ENCODE results near the gene PDIA6. TPM values are rescaled to one million over a fixed set of nuclear protein-coding genes. Genes with fewer than 3 reads are reported as not detected.
"Not testable (repeated sequence)": the region's sequence is repeated elsewhere in the genome, so short reads cannot be mapped to it uniquely, and the experiment has no call there.

Gene PDIA6
- polyA plus RNA-seq, 4 donors = 24.4 to 311 (median 165) TPM

GRCh38 chr2:10819714-10820314 lies 7.2 kb upstream of the PDIA6 start:
- FAIRE-seq (no peak), DNase-seq (no peak)
- Histone ChIP-seq H3K9me3 (ENCODE audit: control insufficient read depth in 2 of 2, insufficient read depth in 1 of 2, low read depth in 1 of 2, low read length in 1 of 2) (no peaks in the 10 kb centered on the region), H3K27ac (ENCODE audit: low read depth in 1 of 3, low read length in 2 of 3) (no peak overlapping the region), H3K4me3 (ENCODE audit: low read depth in 1 of 3, low read length in 3 of 3) (no peak overlapping the region), H3K4me1 (ENCODE audit: control insufficient read depth in 3 of 3, insufficient read depth in 2 of 3, low read depth in 1 of 3, low read length in 2 of 3) (no peaks in the 10 kb centered on the region), H3K27me3 (ENCODE audit: control insufficient read depth in 3 of 3, insufficient read depth in 3 of 3, low read length in 3 of 3) (peaks cover 0 to 8% (median 2%) of the 10 kb centered on the region in 3 donors), H3K36me3 (ENCODE audit: control insufficient read depth in 3 of 3, insufficient read depth in 2 of 3, low read depth in 1 of 3, low read length in 3 of 3) (no peaks in the 10 kb centered on the region)
- 91% methylated on average over 12 of the region's 12 CpGs for WGBS, 3 donors

GRCh38 chr2:10818984-10819383 lies 6.4 kb upstream of the PDIA6 start:
- peaks cover 0 to 5% (median 0%) of the 10 kb centered on the region in 3 donors for H3K4me1 ChIP-seq (ENCODE audit: control insufficient read depth in 3 of 3, insufficient read depth in 2 of 3, low read depth in 1 of 3, low read length in 2 of 3)
- H3K27ac ChIP-seq (ENCODE audit: low read depth in 1 of 3, low read length in 2 of 3) = no peak overlapping the region
- no peaks in the 10 kb centered on the region for H3K36me3 ChIP-seq (ENCODE audit: control insufficient read depth in 3 of 3, insufficient read depth in 2 of 3, low read depth in 1 of 3, low read length in 3 of 3)
- no peak for FAIRE-seq
- H3K9me3 ChIP-seq (ENCODE audit: control insufficient read depth in 2 of 2, insufficient read depth in 1 of 2, low read depth in 1 of 2, low read length in 1 of 2) = no peaks in the 10 kb centered on the region
- DNase-seq = no peak
- no peak overlapping the region for H3K4me3 ChIP-seq (ENCODE audit: low read depth in 1 of 3, low read length in 3 of 3)
- H3K27me3 ChIP-seq (ENCODE audit: control insufficient read depth in 3 of 3, insufficient read depth in 3 of 3, low read length in 3 of 3) = peaks cover 0 to 8% (median 0%) of the 10 kb centered on the region in 3 donors
- 74 to 85% (median 85%) methylated on average over 3 of the region's 3 CpGs for WGBS, 3 donors

- not testable (repeated sequence) for H3K36me3 ChIP-seq (ENCODE audit: control insufficient read depth in 3 of 3, insufficient read depth in 2 of 3, low read depth in 1 of 3, low read length in 3 of 3); H3K27me3 ChIP-seq (ENCODE audit: control insufficient read depth in 3 of 3, insufficient read depth in 3 of 3, low read length in 3 of 3); H3K4me3 ChIP-seq (ENCODE audit: low read depth in 1 of 3, low read length in 3 of 3); H3K9me3 ChIP-seq (ENCODE audit: control insufficient read depth in 2 of 2, insufficient read depth in 1 of 2, low read depth in 1 of 2, low read length in 1 of 2); H3K27ac ChIP-seq (ENCODE audit: low read depth in 1 of 3, low read length in 2 of 3); DNase-seq; H3K4me1 ChIP-seq (ENCODE audit: control insufficient read depth in 3 of 3, insufficient read depth in 2 of 3, low read depth in 1 of 3, low read length in 2 of 3); FAIRE-seq
- WGBS, 3 donors = 89 to 97% (median 92%) methylated on average over 3 of the region's 3 CpGs
These were observed 5.7 kb upstream of the PDIA6 start for GRCh38 chr2:10818305-10818704.

GRCh38 chr2:10817413-10817812 lies 4.8 kb upstream of the PDIA6 start:
- FAIRE-seq = no peak
- no peak for DNase-seq
- Histone ChIP-seq H3K27ac (ENCODE audit: low read depth in 1 of 3, low read length in 2 of 3) (no peak overlapping the region), H3K9me3 (ENCODE audit: control insufficient read depth in 2 of 2, insufficient read depth in 1 of 2, low read depth in 1 of 2, low read length in 1 of 2) (no peaks in the 10 kb centered on the region), H3K27me3 (ENCODE audit: control insufficient read depth in 3 of 3, insufficient read depth in 3 of 3, low read length in 3 of 3) (peaks cover 0 to 8% (median 0%) of the 10 kb centered on the region in 3 donors), H3K4me1 (ENCODE audit: control insufficient read depth in 3 of 3, insufficient read depth in 2 of 3, low read depth in 1 of 3, low read length in 2 of 3) (peaks cover 0 to 9% (median 0%) of the 10 kb centered on the region in 3 donors), H3K4me3 (ENCODE audit: low read depth in 1 of 3, low read length in 3 of 3) (no peak overlapping the region), H3K36me3 (ENCODE audit: control insufficient read depth in 3 of 3, insufficient read depth in 2 of 3, low read depth in 1 of 3, low read length in 3 of 3) (no peaks in the 10 kb centered on the region)
- WGBS, 3 donors = 39 to 56% (median 54%) methylated on average over 5 of the region's 5 CpGs

GRCh38 chr2:10814571-10815331 lies 2.2 kb upstream of the PDIA6 start:
- no peaks in the 10 kb centered on the region for H3K9me3 ChIP-seq (ENCODE audit: control insufficient read depth in 2 of 2, insufficient read depth in 1 of 2, low read depth in 1 of 2, low read length in 1 of 2)
- H3K27ac ChIP-seq (ENCODE audit: low read depth in 1 of 3, low read length in 2 of 3) = no peak overlapping the region
- WGBS, 3 donors = 72 to 76% (median 73%) methylated on average over 16 of the region's 16 CpGs
- H3K4me3 ChIP-seq (ENCODE audit: low read depth in 1 of 3, low read length in 3 of 3) = no peak overlapping the region
- FAIRE-seq (no peak), DNase-seq (peak in 1 of 2 donors; percentile 30)
- H3K27me3 ChIP-seq (ENCODE audit: control insufficient read depth in 3 of 3, insufficient read depth in 3 of 3, low read length in 3 of 3) = peaks cover 0 to 4% (median 0%) of the 10 kb centered on the region in 3 donors
- H3K36me3 ChIP-seq (ENCODE audit: control insufficient read depth in 3 of 3, insufficient read depth in 2 of 3, low read depth in 1 of 3, low read length in 3 of 3) = no peaks in the 10 kb centered on the region
- peaks cover 3 to 17% (median 9%) of the 10 kb centered on the region in 3 donors for H3K4me1 ChIP-seq (ENCODE audit: control insufficient read depth in 3 of 3, insufficient read depth in 2 of 3, low read depth in 1 of 3, low read length in 2 of 3)

GRCh38 chr2:10814142-10814541 lies 1.6 kb upstream of the PDIA6 start:
- DNase-seq (no peak), FAIRE-seq (no peak)
- no peaks in the 10 kb centered on the region for H3K9me3 ChIP-seq (ENCODE audit: control insufficient read depth in 2 of 2, insufficient read depth in 1 of 2, low read depth in 1 of 2, low read length in 1 of 2)
- peaks cover 0 to 4% (median 0%) of the 10 kb centered on the region in 3 donors for H3K27me3 ChIP-seq (ENCODE audit: control insufficient read depth in 3 of 3, insufficient read depth in 3 of 3, low read length in 3 of 3)
- H3K36me3 ChIP-seq (ENCODE audit: control insufficient read depth in 3 of 3, insufficient read depth in 2 of 3, low read depth in 1 of 3, low read length in 3 of 3) = peaks cover 0 to 3% (median 0%) of the 10 kb centered on the region in 3 donors
- 70 to 77% (median 71%) methylated on average over 10 of the region's 10 CpGs for WGBS, 3 donors
- H3K4me1 ChIP-seq (ENCODE audit: control insufficient read depth in 3 of 3, insufficient read depth in 2 of 3, low read depth in 1 of 3, low read length in 2 of 3) = peaks cover 3 to 17% (median 9%) of the 10 kb centered on the region in 3 donors
- H3K27ac ChIP-seq (ENCODE audit: low read depth in 1 of 3, low read length in 2 of 3) = no peak overlapping the region
- no peak overlapping the region for H3K4me3 ChIP-seq (ENCODE audit: low read depth in 1 of 3, low read length in 3 of 3)

GRCh38 chr2:10813163-10814138 lies 866 bp upstream of the PDIA6 start:
- peak overlapping the region; percentile 63 to 97 (median 80) for H3K4me3 ChIP-seq (ENCODE audit: low read depth in 1 of 3, low read length in 3 of 3)
- not testable (repeated sequence) for H3K9me3 ChIP-seq (ENCODE audit: control insufficient read depth in 2 of 2, insufficient read depth in 1 of 2, low read depth in 1 of 2, low read length in 1 of 2); DNase-seq; H3K36me3 ChIP-seq (ENCODE audit: control insufficient read depth in 3 of 3, insufficient read depth in 2 of 3, low read depth in 1 of 3, low read length in 3 of 3); FAIRE-seq; H3K27me3 ChIP-seq (ENCODE audit: control insufficient read depth in 3 of 3, insufficient read depth in 3 of 3, low read length in 3 of 3)
- H3K4me1 ChIP-seq (ENCODE audit: control insufficient read depth in 3 of 3, insufficient read depth in 2 of 3, low read depth in 1 of 3, low read length in 2 of 3) = peaks cover 3 to 17% (median 9%) of the 10 kb centered on the region in 3 donors
- H3K27ac ChIP-seq (ENCODE audit: low read depth in 1 of 3, low read length in 2 of 3) = peak overlapping the region in 2 of 3 donors; percentile 57 to 60
- 47 to 54% (median 53%) methylated on average over 37 of the region's 37 CpGs for WGBS, 3 donors

- DNase-seq (peak in 1 of 2 donors; percentile 48), FAIRE-seq (no peak)
- Histone ChIP-seq H3K9me3 (ENCODE audit: control insufficient read depth in 2 of 2, insufficient read depth in 1 of 2, low read depth in 1 of 2, low read length in 1 of 2) (no peaks in the 10 kb centered on the region), H3K27ac (ENCODE audit: low read depth in 1 of 3, low read length in 2 of 3) (peak overlapping the region in 2 of 3 donors; percentile 16 to 89), H3K4me3 (ENCODE audit: low read depth in 1 of 3, low read length in 3 of 3) (peak overlapping the region; percentile 76 to 97 (median 80)), H3K27me3 (ENCODE audit: control insufficient read depth in 3 of 3, insufficient read depth in 3 of 3, low read length in 3 of 3) (no peaks in the 10 kb centered on the region), H3K4me1 (ENCODE audit: control insufficient read depth in 3 of 3, insufficient read depth in 2 of 3, low read depth in 1 of 3, low read length in 2 of 3) (peaks cover 3 to 25% (median 9%) of the 10 kb centered on the region in 3 donors), H3K36me3 (ENCODE audit: control insufficient read depth in 3 of 3, insufficient read depth in 2 of 3, low read depth in 1 of 3, low read length in 3 of 3) (peaks cover 0 to 9% (median 2%) of the 10 kb centered on the region in 3 donors)
- WGBS, 3 donors = 3 to 5% (median 4%) methylated on average over 14 of the region's 14 CpGs
These were observed 1.1 kb downstream of the PDIA6 start for GRCh38 chr2:10811517-10811916.
